VCaP (cell line): ENCODE results near the gene IGFBP3.

Source experiments
- H3K27ac ChIP-seq: fragments of 450-650 bp; 2 replicates; pipeline ENCODE4 v1.5.1; 2017
- CTCF ChIP-seq: fragments of 450-650 bp; conservative IDR thresholded peaks from 2 replicates; pipeline ENCODE4 v1.5.1; 2017; ENCODE audit warnings: mild to moderate bottlenecking, moderate library complexity

The IGFBP3 gene

GRCh38 chr7:45920502-45921380 lies at the start of gene IGFBP3:
Gene IGFBP3 (minus strand): TSS chr7:45921272. CDS start chr7:45921140, 132 bp downstream.
- no peak for TF ChIP-seq CTCF
- peak within 1 kb of the TSS; percentile 84 for H3K27ac ChIP-seq

GRCh38 chr7:45970454-45970853 lies 49.4 kb upstream of the IGFBP3 start:
- no peak overlapping the region for H3K27ac ChIP-seq
- no peak for TF ChIP-seq CTCF

GRCh38 chr7:45969940-45970339 lies 48.9 kb upstream of the IGFBP3 start:
- TF ChIP-seq CTCF, result no peak
- no peak overlapping the region for H3K27ac ChIP-seq

- no peak for TF ChIP-seq CTCF
Measured at GRCh38 chr7:45968856-45969541, 47.9 kb upstream of the IGFBP3 start.

GRCh38 chr7:45968312-45968711 lies 47.2 kb upstream of the IGFBP3 start:
- no peak for TF ChIP-seq CTCF
- no peak overlapping the region for H3K27ac ChIP-seq

More at GRCh38 chr7:45968856-45969541, 47.9 kb upstream of the IGFBP3 start:
- H3K27ac ChIP-seq, result no peak overlapping the region

- no peak overlapping the region for H3K27ac ChIP-seq
- no peak for TF ChIP-seq CTCF
Measured at GRCh38 chr7:45967591-45968157, 46.6 kb upstream of the IGFBP3 start.

GRCh38 chr7:45962861-45963260 lies 41.8 kb upstream of the IGFBP3 start:
- TF ChIP-seq CTCF, result no peak

More at GRCh38 chr7:45962861-45963260, 41.8 kb upstream of the IGFBP3 start:
- H3K27ac ChIP-seq, result no peak overlapping the region
